H1 (cell line): ENCODE measurements around the gene TRIM22. TPM values are rescaled to one million over a fixed set of nuclear protein-coding genes. Genes with fewer than 3 reads are reported as not detected.

Experiments
- CTCF ChIA-PET: fragments of 300-600 bp; sonication (Branson Sonifier 250); formaldehyde crosslinking; loops from one replicate; lab custom pipeline; 2021; ENCODE audit not compliant: partially characterized antibody; lab: Charles Lee
- POLR2A ChIA-PET: fragments of 300-600 bp; sonication (Branson Sonifier 250); formaldehyde crosslinking; loops from one replicate; lab custom pipeline; 2021; ENCODE audit warnings: inconsistent platforms; ENCODE audit not compliant: partially characterized antibody; lab: Charles Lee
- DNase-seq, 2 experiments: peaks; one replicate each; pipeline versions ENCODE4 v3.0.0 to v3.0.0-alpha.2; 2010 to 2022; ENCODE audit warnings: low spot score in 2 of 2, low read depth in 1 of 2, mixed read lengths in 1 of 2
- FAIRE-seq: peaks from 2 replicates; lab custom pipeline; 2011; peaks lifted over from hg19 to GRCh38; lab: Jason Lieb, UNC
- H2AFZ ChIP-seq: 2 replicates; pipeline ENCODE4 v1.8.1; 2012; ENCODE audit warnings: low read length, inconsistent platforms
- H2AK5ac ChIP-seq: 2 replicates; pipeline ENCODE4 v1.6.1; 2013; ENCODE audit warnings: low read depth, low read length
- H2BK120ac ChIP-seq: replicated peaks from 2 replicates; pipeline ENCODE3; 2013; ENCODE audit warnings: low read depth, low read length, inconsistent platforms
- H2BK12ac ChIP-seq: 2 replicates; pipeline ENCODE4 v1.6.1; 2013; ENCODE audit warnings: low read depth, low read length
- H2BK15ac ChIP-seq: 2 replicates; pipeline ENCODE4 v1.6.1; 2013; ENCODE audit warnings: low read length
- H2BK20ac ChIP-seq: 2 replicates; pipeline ENCODE4 v1.6.1; 2013; ENCODE audit warnings: low read length
- H2BK5ac ChIP-seq: 2 replicates; pipeline ENCODE4 v1.6.1; 2013; ENCODE audit warnings: low read depth, low read length
- H3K14ac ChIP-seq: 2 replicates; pipeline ENCODE4 v1.6.1; 2013; ENCODE audit warnings: inconsistent platforms; ENCODE audit not compliant: insufficient read length
- H3K18ac ChIP-seq: 2 replicates; pipeline ENCODE4 v1.6.1; 2013; ENCODE audit warnings: low read length; ENCODE audit errors: extremely low read depth
- H3K23ac ChIP-seq: 2 replicates; pipeline ENCODE4 v1.6.1; 2013; ENCODE audit warnings: inconsistent platforms; ENCODE audit not compliant: insufficient read length
- H3K23me2 ChIP-seq: 2 replicates; pipeline ENCODE4 v1.6.1; 2013; ENCODE audit warnings: low read depth, low read length
- H3K27ac ChIP-seq: 2 replicates; pipeline ENCODE4 v1.6.1; 2011; ENCODE audit warnings: low read depth, low read length, inconsistent platforms
- H3K27me3 ChIP-seq, 4 experiments: replicated peaks in 1 of 4; 1 replicate in 1 of 4; 2 replicates in 3 of 4; pipeline versions ENCODE4 v1.6.1 to v1.8.1; 2011 to 2013; ENCODE audit warnings: low read length in 3 of 4, mild to moderate bottlenecking in 3 of 4, inconsistent platforms in 2 of 4, mixed read lengths in 2 of 4, moderate library complexity in 1 of 4; ENCODE audit not compliant: control insufficient read depth in 3 of 4, insufficient read depth in 3 of 4; ENCODE audit errors: extremely low read depth in 1 of 4
- H3K36me3 ChIP-seq, 4 experiments: 2 replicates each; pipeline versions ENCODE4 v1.6.1 to v1.8.1; 2011 to 2013; ENCODE audit warnings: mild to moderate bottlenecking in 4 of 4, low read length in 3 of 4, moderate library complexity in 2 of 4, control low read depth in 1 of 4, inconsistent platforms in 1 of 4; ENCODE audit not compliant: insufficient read depth in 4 of 4, control insufficient read depth in 2 of 4
- H3K4ac ChIP-seq: replicated peaks from 2 replicates; pipeline ENCODE3; 2013; ENCODE audit warnings: low read length, low read depth, mixed read lengths, inconsistent platforms; ENCODE audit not compliant: insufficient read length
- H3K4me1 ChIP-seq, 4 experiments: replicated peaks in 1 of 4; 1 replicate in 1 of 4; 2 replicates in 3 of 4; pipeline versions ENCODE4 v1.6.1 to v1.8.1; 2011 to 2013; ENCODE audit warnings: low read length in 3 of 4, inconsistent platforms in 2 of 4, mixed read lengths in 1 of 4; ENCODE audit not compliant: insufficient read depth in 4 of 4, control insufficient read depth in 3 of 4
- H3K4me2 ChIP-seq, 2 experiments: 2 replicates each; pipeline versions ENCODE4 v1.6.1 to v1.8.1; 2011 to 2013; ENCODE audit warnings: low read depth in 2 of 2, low read length in 2 of 2, control low read depth in 1 of 2, inconsistent platforms in 1 of 2, mild to moderate bottlenecking in 1 of 2; ENCODE audit not compliant: insufficient read depth in 1 of 2
- H3K4me3 ChIP-seq, 4 experiments: fragments of 200-600, 300-600 bp in 1 of 4; sonication (generic), shearing (Covaris generic), sonication (Bioruptor Twin) in 1 of 4; 2 replicates each; pipeline versions ENCODE4 v1.5.1 to v1.8.1; 2011 to 2016; ENCODE audit warnings: low read length in 4 of 4, low read depth in 3 of 4, control low read depth in 2 of 4, inconsistent platforms in 2 of 4, mild to moderate bottlenecking in 2 of 4, mixed read lengths in 1 of 4, moderate library complexity in 1 of 4; ENCODE audit not compliant: insufficient read depth in 2 of 4; ENCODE audit errors: extremely low read depth in 1 of 4
- H3K56ac ChIP-seq: replicated peaks from 2 replicates; pipeline ENCODE3; 2013; ENCODE audit warnings: low read depth, mild to moderate bottlenecking, mixed read lengths, low read length, inconsistent platforms; ENCODE audit not compliant: insufficient read length
- H3K79me1 ChIP-seq: 2 replicates; pipeline ENCODE4 v1.6.1; 2013; ENCODE audit warnings: low read depth, low read length, control low read depth
- H3K79me2 ChIP-seq, 2 experiments: 2 replicates each; pipeline versions ENCODE4 v1.6.1 to v1.8.1; 2012 to 2013; ENCODE audit warnings: low read length in 2 of 2, mild to moderate bottlenecking in 2 of 2, inconsistent platforms in 1 of 2; ENCODE audit not compliant: insufficient read depth in 2 of 2, control insufficient read depth in 1 of 2
- H3K9ac ChIP-seq, 4 experiments: replicated peaks in 1 of 4; 1 replicate in 1 of 4; 2 replicates in 3 of 4; pipeline versions ENCODE4 v1.6.1 to v1.8.1; 2011 to 2013; ENCODE audit warnings: low read depth in 3 of 4, low read length in 3 of 4, control low read depth in 2 of 4, mild to moderate bottlenecking in 2 of 4, moderate library complexity in 2 of 4, inconsistent platforms in 1 of 4; ENCODE audit errors: extremely low read depth in 1 of 4
- H3K9me3 ChIP-seq, 2 experiments: 2 replicates each; pipeline versions ENCODE4 v1.6.1 to v1.8.1; 2012 to 2013; ENCODE audit warnings: mild to moderate bottlenecking in 2 of 2, moderate library complexity in 2 of 2, control low read depth in 1 of 2, inconsistent platforms in 1 of 2, low read depth in 1 of 2, low read length in 1 of 2, mixed read lengths in 1 of 2; ENCODE audit not compliant: insufficient read depth in 2 of 2
- H4K20me1 ChIP-seq, 2 experiments: replicated peaks in 1 of 2; 2 replicates each; pipeline versions ENCODE3 to v1.8.1; 2011 to 2013; ENCODE audit warnings: inconsistent platforms in 2 of 2, low read length in 2 of 2, mild to moderate bottlenecking in 1 of 2; ENCODE audit not compliant: insufficient read depth in 2 of 2, control insufficient read depth in 1 of 2
- H4K5ac ChIP-seq: 2 replicates; pipeline ENCODE4 v1.6.1; 2013; ENCODE audit warnings: low read length, low read depth, mixed read lengths, inconsistent platforms; ENCODE audit not compliant: insufficient read length
- H4K8ac ChIP-seq: 2 replicates; pipeline ENCODE4 v1.8.0; 2013; ENCODE audit warnings: mild to moderate bottlenecking, moderate library complexity, low read length, inconsistent platforms; ENCODE audit not compliant: insufficient read depth; ENCODE audit errors: extremely low read depth
- H4K91ac ChIP-seq: replicated peaks from 2 replicates; pipeline ENCODE3; 2013; ENCODE audit warnings: low read length, mixed read lengths, inconsistent platforms; ENCODE audit not compliant: insufficient read length
- EGR1 ChIP-seq: IDR thresholded peaks from 2 replicates; pipeline ENCODE4 v1.6.1; 2011; ENCODE audit warnings: low read depth, low read length, borderline replicate concordance
- FOSL1 ChIP-seq: IDR thresholded peaks from 2 replicates; pipeline ENCODE4 v1.6.1; 2011; ENCODE audit warnings: mild to moderate bottlenecking, low read depth, low read length, moderate library complexity; ENCODE audit not compliant: insufficient read depth
- JUN ChIP-seq: IDR thresholded peaks from 2 replicates; pipeline ENCODE4 v1.6.1; 2011; ENCODE audit warnings: low read depth, mild to moderate bottlenecking, improper control_type of control experiment, low read length
- KDM1A ChIP-seq: fragments of 200-600, 300-600 bp; sonication (generic); IDR thresholded peaks from 2 replicates; pipeline ENCODE4 v1.7.1; 2016; ENCODE audit warnings: mild to moderate bottlenecking, low read length, borderline replicate concordance
- POU5F1 ChIP-seq: IDR thresholded peaks from 2 replicates; pipeline ENCODE4 v1.6.1; 2011; ENCODE audit warnings: low read depth, mild to moderate bottlenecking, low read length, moderate library complexity
- RXRA ChIP-seq: IDR thresholded peaks from 2 replicates; pipeline ENCODE4 v1.6.1; 2011; ENCODE audit warnings: low read depth, mild to moderate bottlenecking, low read length, moderate library complexity; ENCODE audit not compliant: insufficient read depth
- TAF7 ChIP-seq: optimal IDR thresholded peaks from 2 replicates; pipeline ENCODE3; 2011; ENCODE audit warnings: low read depth, mild to moderate bottlenecking, inconsistent platforms, low read length, moderate library complexity, borderline replicate concordance
- WGBS, 2 experiments: shearing (Covaris generic) in 1 of 2; methylation state at CpG; one replicate each; pipeline versions ENCODE4 v1.1.6 to v1.1.7; 2013 to 2015; ENCODE audit warnings: low lambda C conversion rate in 2 of 2, mixed read lengths in 2 of 2, inconsistent platforms in 1 of 2, low coverage in 1 of 2, missing lambda C conversion rate in 1 of 2; ENCODE audit not compliant: insufficient replicate concordance in 2 of 2, insufficient coverage in 1 of 2, insufficient read length in 1 of 2; ENCODE audit errors: extremely low coverage in 1 of 2, missing lambda C conversion rate in 1 of 2; 5-methylcytosine and 5-hydroxymethylcytosine counted together
- polyA plus RNA-seq, 7 experiments: library from polyadenylated mRNA; depleted of rRNA in 3 of 7; stranded (reverse) in 5 of 7; unstranded in 2 of 7; fragments of >200 nt in 5 of 7; fragments of 200-250 nt in 2 of 7; gene quantifications; 1 replicate in 5 of 7; 2 replicates in 1 of 7; 4 replicates in 1 of 7; pipeline versions ENCODE4 v1.2.1 to v1.2.3, GENCODE V29; 2011 to 2013; ENCODE audit warnings: missing spikeins in 2 of 7, mixed read lengths in 2 of 7
- total RNA-seq: library from RNA; stranded (reverse); fragmentation: NEBNext Ultra II Directional; extraction: Animal tissue kit (Norgen Biotek cat#: 25700); gene quantifications from 2 replicates; pipeline ENCODE4 v1.2.1, GENCODE V29; 2021
- TF ChIP-seq, protein P1 (sequence below): IDR thresholded peaks from 2 replicates; pipeline ENCODE4 v1.6.1; 2011; ENCODE audit warnings: low read length, improper control_type of control experiment
- TF ChIP-seq, protein P2 (sequence below): IDR thresholded peaks from 2 replicates; pipeline ENCODE4 v1.6.1; 2012; ENCODE audit warnings: inconsistent platforms

Gene TRIM22
- total and polyA plus RNA-seq, 2 of the 8 experiments (the other 6 are each of a cell fraction or from before 2014, with no cell fraction given) = 56.0 to 82.7 TPM

DNA sequence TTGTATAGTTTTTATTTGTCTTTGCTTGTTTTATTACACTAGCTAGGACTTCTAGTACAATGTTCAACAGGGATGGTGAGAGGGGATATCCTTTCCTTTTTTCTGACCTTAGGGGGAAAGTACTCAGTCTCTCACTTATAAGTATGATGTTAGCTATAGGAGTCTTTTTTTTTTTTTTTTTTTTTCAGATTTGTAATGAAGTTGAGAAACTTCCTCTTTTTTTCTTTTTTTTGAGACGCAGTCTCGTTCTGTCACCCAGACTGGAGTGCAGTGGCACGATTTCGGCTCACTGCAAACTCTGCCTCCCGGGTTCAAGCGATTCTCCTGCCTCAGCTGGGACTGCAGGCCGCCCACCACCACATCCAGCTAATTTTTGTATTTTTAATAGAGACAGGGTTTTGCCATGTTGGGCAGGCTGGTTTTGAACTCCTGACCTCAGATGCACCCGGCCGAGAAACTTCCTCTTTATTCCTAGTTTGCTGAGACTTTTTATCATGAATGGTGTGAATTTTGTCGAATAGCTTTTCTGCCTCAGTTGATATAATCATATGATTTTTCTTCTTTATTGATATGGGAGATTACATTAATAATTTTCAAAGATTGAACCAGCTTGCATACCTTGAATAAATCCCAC, 10.9 kb downstream of the TRIM22 start:
- Histone ChIP-seq H4K5ac (no peak overlapping the region), H2BK5ac (no peak overlapping the region), H4K20me1 (peaks cover 0 to 3% of the 10 kb centered on the region in 2 experiments), H4K91ac (no peak overlapping the region), H4K8ac (no peak overlapping the region), H3K4me3 (no peak overlapping the region), H3K79me1 (no peaks in the 10 kb centered on the region), H3K4ac (no peak overlapping the region), H3K27me3 (no peaks in the 10 kb centered on the region), H3K4me1 (no peaks in the 10 kb centered on the region), H3K23me2 (no peaks in the 10 kb centered on the region), H2AK5ac (no peak overlapping the region), H3K36me3 (peaks cover 2 to 61% (median 38%) of the 10 kb centered on the region in 4 experiments), H3K79me2 (peaks cover 0 to 3% of the 10 kb centered on the region in 2 experiments; a peak in 2 of 4 replicates), H2BK15ac (no peak overlapping the region), H2BK20ac (no peak overlapping the region), H3K23ac (no peak overlapping the region), H2AFZ (no peak overlapping the region), H2BK12ac (no peak overlapping the region), H3K27ac (no peak overlapping the region), H3K18ac (no peak overlapping the region), H3K9me3 (no peaks in the 10 kb centered on the region), H3K56ac (no peak overlapping the region), H3K9ac (no peak overlapping the region), H2BK120ac (no peak overlapping the region), H3K14ac (no peak overlapping the region), H3K4me2 (no peak overlapping the region)
- POLR2A ChIA-PET = interaction anchor here (1.4 kb wide), 1 partner anchor 16 kb away, joined by 5 read pairs; the partner anchor contains the start of gene TRIM5
- CTCF ChIA-PET = interaction anchor here (0.6 to 3.9 kb wide), 3 partner anchors 11 to 53 kb away, joined by 3 to 17 read pairs (median 5); partner anchors contain the start of gene TRIM5
- no peak for FAIRE-seq
- WGBS, 2 experiments = 94% methylated on average over 10 of the region's 10 CpGs; no CpG with 5 or more reads in 1 of the 2 experiments
- no peak for DNase-seq
- TF ChIP-seq KDM1A (no peak), POU5F1 (no peak), EGR1 (no peak), RXRA (no peak), FOSL1 (no peak), JUN (no peak), TAF7 (no peak)
- TF ChIP-seq, protein P1, sequence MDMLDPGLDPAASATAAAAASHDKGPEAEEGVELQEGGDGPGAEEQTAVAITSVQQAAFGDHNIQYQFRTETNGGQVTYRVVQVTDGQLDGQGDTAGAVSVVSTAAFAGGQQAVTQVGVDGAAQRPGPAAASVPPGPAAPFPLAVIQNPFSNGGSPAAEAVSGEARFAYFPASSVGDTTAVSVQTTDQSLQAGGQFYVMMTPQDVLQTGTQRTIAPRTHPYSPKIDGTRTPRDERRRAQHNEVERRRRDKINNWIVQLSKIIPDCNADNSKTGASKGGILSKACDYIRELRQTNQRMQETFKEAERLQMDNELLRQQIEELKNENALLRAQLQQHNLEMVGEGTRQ = no peak
- TF ChIP-seq, protein P2, sequence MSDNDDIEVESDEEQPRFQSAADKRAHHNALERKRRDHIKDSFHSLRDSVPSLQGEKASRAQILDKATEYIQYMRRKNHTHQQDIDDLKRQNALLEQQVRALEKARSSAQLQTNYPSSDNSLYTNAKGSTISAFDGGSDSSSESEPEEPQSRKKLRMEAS = no peak
